ENCODE data around the gene THEM5.

GRCh38 chr1:151846686-151847237 lies 6.8 kb downstream of the THEM5 start:
- TF ChIP-seq CTCF (IDR thresholded peaks at IDR 0.05; ENCODE audit: low read length) (no peak), EZH2 (optimal IDR thresholded peaks at IDR 0.05; ENCODE audit: low read depth, low read length) (no peak), EZH2phosphoT487 (IDR thresholded peaks at IDR 0.05; ENCODE audit: low read length) (no peak)

Measured in MM.1S (cell line).